ENCODE data around the gene GTF2IRD2.
"Not testable (repeated sequence)": the region's sequence is repeated elsewhere in the genome, so short reads cannot be mapped to it uniquely, and the experiment has no call there.

The GTF2IRD2 gene

GRCh38 chr7:74756673-74757072 is 94.7 kb downstream of the GTF2IRD2 start:
- CTCF ChIA-PET; DNase-seq (ENCODE audit: low read depth, low spot score); POLR2A ChIA-PET; H3K4me3 ChIP-seq (ENCODE audit: low read depth, low read length): not testable (repeated sequence)

- CTCF ChIA-PET; DNase-seq (ENCODE audit: low read depth, low spot score): not testable (repeated sequence)
These were observed 97.4 kb downstream of the GTF2IRD2 start for GRCh38 chr7:74753921-74754482.

More at GRCh38 chr7:74753921-74754482, 97.4 kb downstream of the GTF2IRD2 start:
- H3K4me3 ChIP-seq (ENCODE audit: low read depth, low read length); POLR2A ChIA-PET: not testable (repeated sequence)
